ENCODE measurements around the gene AIG1.
A peak's percentile ranks its signal among the peaks of the same experiment; 100 is the strongest.

Gene AIG1

GRCh38 chr6:143192766-143193165, 132.1 kb downstream of the AIG1 start:
- DNase-seq (ENCODE audit: extremely low spot score) = no peak
- ChIA-PET CTCF (no interaction called here), POLR2A (no interaction called here)
- TF ChIP-seq SUZ12 (IDR thresholded peaks at IDR 0.05) = no peak

- ChIA-PET CTCF (no interaction called here), POLR2A (no interaction called here)
- 0 out of 2 replicates have a peak, but pooled peaks have one; percentile 2 for TF ChIP-seq PKNOX1 (IDR thresholded peaks at IDR 0.05)
- TF ChIP-seq FOXK2 (IDR thresholded peaks at IDR 0.05) = no peak
- no peak for TF ChIP-seq L3MBTL2 (conservative IDR thresholded peaks at IDR 0.05)
- no peak for TF ChIP-seq BHLHE40 (IDR thresholded peaks at IDR 0.05; ENCODE audit: borderline replicate concordance)
- DNase-seq (ENCODE audit: extremely low spot score) = no peak
Measured at GRCh38 chr6:143193571-143194094, 132.9 kb downstream of the AIG1 start.

GRCh38 chr6:143194095-143194589, 133.5 kb downstream of the AIG1 start:
- DNase-seq (ENCODE audit: extremely low spot score) = no peak
- ChIA-PET CTCF (no interaction called here), POLR2A (no interaction called here)
- TF ChIP-seq FOXM1 (IDR thresholded peaks at IDR 0.05; ENCODE audit: borderline replicate concordance) (no peak), NFRKB (IDR thresholded peaks at IDR 0.05) (no peak), SP1 (IDR thresholded peaks at IDR 0.05) (no peak), PKNOX1 (IDR thresholded peaks at IDR 0.05) (no peak), FOXA1 (IDR thresholded peaks at IDR 0.05) (no peak)

- POLR2A ChIA-PET = no interaction called here
- CTCF ChIA-PET = no interaction called here
- DNase-seq (ENCODE audit: extremely low spot score) = no peak
Measured at GRCh38 chr6:143195349-143195845, 134.7 kb downstream of the AIG1 start.

GRCh38 chr6:143196525-143197225, 136.0 kb downstream of the AIG1 start:
- CTCF ChIA-PET = no interaction called here
- DNase-seq (ENCODE audit: extremely low spot score) = no peak
- POLR2A ChIA-PET = no interaction called here
- no peak for TF ChIP-seq LEF1 (IDR thresholded peaks at IDR 0.05; ENCODE audit: borderline replicate concordance)
- TF ChIP-seq SUZ12 (IDR thresholded peaks at IDR 0.05) = no peak
- TF ChIP-seq FOXA1 (IDR thresholded peaks at IDR 0.05) = no peak

More at GRCh38 chr6:143195349-143195845, 134.7 kb downstream of the AIG1 start:
- TF ChIP-seq FOXM1 (IDR thresholded peaks at IDR 0.05; ENCODE audit: borderline replicate concordance) (no peak), SP1 (IDR thresholded peaks at IDR 0.05) (no peak), ARNT (IDR thresholded peaks at IDR 0.05) (no peak), FOXA1 (IDR thresholded peaks at IDR 0.05) (no peak), TARDBP (IDR thresholded peaks at IDR 0.05) (no peak), CTBP1 (IDR thresholded peaks at IDR 0.05; ENCODE audit: borderline replicate concordance) (no peak), BHLHE40 (IDR thresholded peaks at IDR 0.05; ENCODE audit: borderline replicate concordance) (no peak), HDGF (IDR thresholded peaks at IDR 0.05; ENCODE audit: borderline replicate concordance) (no peak), ZNF384 (IDR thresholded peaks at IDR 0.05) (no peak), FOXK2 (IDR thresholded peaks at IDR 0.05) (no peak), L3MBTL2 (conservative IDR thresholded peaks at IDR 0.05) (no peak), PKNOX1 (IDR thresholded peaks at IDR 0.05) (no peak), LEF1 (IDR thresholded peaks at IDR 0.05; ENCODE audit: borderline replicate concordance) (no peak)

- TF ChIP-seq NFRKB (IDR thresholded peaks at IDR 0.05) (no peak), ARNT (IDR thresholded peaks at IDR 0.05) (no peak), PKNOX1 (IDR thresholded peaks at IDR 0.05) (no peak), SUZ12 (IDR thresholded peaks at IDR 0.05) (no peak), HDGF (IDR thresholded peaks at IDR 0.05; ENCODE audit: borderline replicate concordance) (no peak), ZNF384 (IDR thresholded peaks at IDR 0.05) (no peak), ELF4 (IDR thresholded peaks at IDR 0.05) (no peak), FOXM1 (IDR thresholded peaks at IDR 0.05; ENCODE audit: borderline replicate concordance) (no peak), L3MBTL2 (conservative IDR thresholded peaks at IDR 0.05) (no peak), CTBP1 (IDR thresholded peaks at IDR 0.05; ENCODE audit: borderline replicate concordance) (no peak), LEF1 (IDR thresholded peaks at IDR 0.05; ENCODE audit: borderline replicate concordance) (no peak), FOXK2 (IDR thresholded peaks at IDR 0.05) (no peak), BHLHE40 (IDR thresholded peaks at IDR 0.05; ENCODE audit: borderline replicate concordance) (no peak), TARDBP (IDR thresholded peaks at IDR 0.05) (no peak), FOXA1 (IDR thresholded peaks at IDR 0.05) (no peak), SP1 (IDR thresholded peaks at IDR 0.05) (no peak)
- ChIA-PET POLR2A (no interaction called here), CTCF (no interaction called here)
- no peak for DNase-seq (ENCODE audit: extremely low spot score)
Measured at GRCh38 chr6:143197377-143197776, 136.7 kb downstream of the AIG1 start.
